Astrocyte (in vitro differentiated cells and primary cell): ENCODE data around the gene IDI2. TPM values are rescaled to one million over a fixed set of nuclear protein-coding genes. Genes with fewer than 3 reads are reported as not detected.
A peak's percentile ranks its signal among the peaks of the same experiment; 100 is the strongest.

Experiments used
- DNase-seq: peaks from one replicate; pipeline ENCODE4 v3.0.0-alpha.2; 2010; ENCODE audit warnings: low read depth
- FAIRE-seq: peaks from 2 replicates; lab custom pipeline; 2011; peaks lifted over from hg19 to GRCh38; lab: Jason Lieb, UNC
- H2AFZ ChIP-seq: 2 replicates; pipeline ENCODE4 v1.6.0; 2012; ENCODE audit warnings: low read depth, low read length, inconsistent platforms
- H3K27ac ChIP-seq: 2 replicates; pipeline ENCODE4 v1.5.1; 2011; ENCODE audit warnings: low read depth, low read length, inconsistent platforms
- H3K27me3 ChIP-seq: 2 replicates; pipeline ENCODE4 v1.6.0; 2011; ENCODE audit warnings: low read length, inconsistent platforms; ENCODE audit not compliant: insufficient read depth
- H3K36me3 ChIP-seq: 2 replicates; pipeline ENCODE4 v1.5.1; 2011; ENCODE audit warnings: low read length, inconsistent platforms; ENCODE audit not compliant: insufficient read depth
- H3K4me1 ChIP-seq: 2 replicates; pipeline ENCODE4 v1.5.1; 2011; ENCODE audit warnings: low read length, inconsistent platforms; ENCODE audit not compliant: insufficient read depth
- H3K4me2 ChIP-seq: 2 replicates; pipeline ENCODE4 v1.6.0; 2012; ENCODE audit warnings: low read length, inconsistent platforms
- H3K4me3 ChIP-seq: 2 replicates; pipeline ENCODE4 v1.5.1; 2011; ENCODE audit warnings: low read depth, mild to moderate bottlenecking, low read length, inconsistent platforms; ENCODE audit not compliant: insufficient read depth
- H3K79me2 ChIP-seq: 2 replicates; pipeline ENCODE4 v1.6.0; 2012; ENCODE audit warnings: mild to moderate bottlenecking, low read length, inconsistent platforms; ENCODE audit not compliant: insufficient read depth
- H3K9ac ChIP-seq: 2 replicates; pipeline ENCODE4 v1.6.0; 2012; ENCODE audit warnings: mild to moderate bottlenecking, low read length, inconsistent platforms
- H3K9me3 ChIP-seq: 2 replicates; pipeline ENCODE4 v1.5.1; 2012; ENCODE audit warnings: low read depth, mild to moderate bottlenecking, low read length, inconsistent platforms; ENCODE audit not compliant: insufficient read depth
- H4K20me1 ChIP-seq: 2 replicates; pipeline ENCODE4 v1.6.0; 2012; ENCODE audit warnings: low read length, inconsistent platforms; ENCODE audit not compliant: insufficient read depth
- H3K27ac Mint-ChIP-seq: one replicate; pipeline ENCODE4 v1.8.0; 2021; ENCODE audit warnings: mild to moderate bottlenecking, mixed read lengths; ENCODE audit not compliant: unreplicated experiment
- H3K27me3 Mint-ChIP-seq: one replicate; pipeline ENCODE4 v1.8.0; 2021; ENCODE audit warnings: low read depth, mixed read lengths; ENCODE audit not compliant: unreplicated experiment
- H3K36me3 Mint-ChIP-seq: one replicate; pipeline ENCODE4 v1.8.0; 2021; ENCODE audit warnings: low read depth, mixed read lengths; ENCODE audit not compliant: unreplicated experiment
- H3K4me1 Mint-ChIP-seq: one replicate; pipeline ENCODE4 v1.8.0; 2021; ENCODE audit warnings: low read depth, mixed read lengths; ENCODE audit not compliant: unreplicated experiment
- H3K4me3 Mint-ChIP-seq: one replicate; pipeline ENCODE4 v1.8.0; 2021; ENCODE audit warnings: mild to moderate bottlenecking, moderate library complexity, mixed read lengths; ENCODE audit not compliant: unreplicated experiment
- H3K9me3 Mint-ChIP-seq: one replicate; pipeline ENCODE4 v1.8.0; 2021; ENCODE audit warnings: mild to moderate bottlenecking, mixed read lengths; ENCODE audit not compliant: unreplicated experiment
- EZH2 ChIP-seq: IDR thresholded peaks from 2 replicates; pipeline ENCODE4 v1.6.1; 2012; ENCODE audit warnings: mild to moderate bottlenecking, low read length, inconsistent platforms; ENCODE audit not compliant: insufficient read depth
- total RNA-seq: library from RNA; stranded (reverse); gene quantifications from 2 replicates; pipeline ENCODE4 v1.2.1, GENCODE V29; 2021
- TF ChIP-seq, protein P1 (sequence below): IDR thresholded peaks from 2 replicates; pipeline ENCODE4 v1.5.1; 2011; ENCODE audit warnings: low read depth, mild to moderate bottlenecking, inconsistent platforms, low read length, moderate library complexity; ENCODE audit not compliant: insufficient read depth

IDI2 gene
- total RNA-seq, 1 donor from 2014 or later, result not detected

DNA sequence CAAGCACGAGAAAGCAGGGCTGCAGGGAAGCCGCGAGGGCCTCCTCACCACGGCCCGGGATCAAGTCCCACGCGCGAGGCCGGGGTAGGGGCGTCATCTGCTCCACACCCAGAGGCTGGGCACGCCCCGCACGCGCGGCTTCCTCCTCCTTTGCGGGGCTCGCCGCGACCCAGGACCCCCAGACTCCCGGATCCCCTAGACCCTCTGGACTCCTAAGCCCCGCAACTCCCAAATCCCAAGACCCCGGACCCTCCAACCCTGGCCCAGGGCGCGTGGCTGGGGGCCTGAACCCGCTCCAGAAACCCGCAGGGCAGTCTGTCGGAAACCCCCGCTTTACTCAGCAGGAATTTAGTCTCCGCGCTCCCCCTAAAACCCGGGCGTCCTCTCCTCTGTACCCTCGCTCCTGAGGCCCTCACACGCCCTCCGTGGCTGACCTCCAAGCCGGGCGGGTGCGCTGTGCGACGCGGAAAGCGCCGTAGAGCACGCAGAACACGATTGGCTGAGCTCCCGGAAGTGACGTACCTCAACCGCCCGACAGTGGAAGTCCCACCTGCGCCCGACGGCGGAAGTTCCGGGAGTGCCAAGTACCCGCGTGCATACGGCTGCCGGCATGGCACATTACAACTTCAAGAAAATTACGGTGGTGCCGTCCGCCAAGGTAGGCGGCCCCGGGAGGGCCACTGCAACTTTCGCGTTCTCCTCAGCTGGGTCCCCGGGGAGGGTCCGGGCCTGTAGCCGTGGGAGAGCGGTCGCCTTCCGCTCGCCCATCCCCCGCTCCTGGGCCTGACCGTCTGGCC, 37.6 kb downstream of the IDI2 start, which contains the start of gene GTPBP4:
Gene GTPBP4 (plus strand): TSS at position 565 of the 797 bp plus-strand sequence. CDS start 46 bp downstream, at position 611.
- Histone ChIP-seq H3K4me3 (peak within 1 kb of the TSS; percentile 99), H3K79me2 (peaks cover 57% of the 10 kb centered on the region), H3K9me3 (no peaks in the 10 kb centered on the region), H3K36me3 (peaks cover 15% of the 10 kb centered on the region), H4K20me1 (peaks cover 32% of the 10 kb centered on the region), H2AFZ (peak within 1 kb of the TSS; percentile 53), H3K27me3 (no peaks in the 10 kb centered on the region), H3K4me2 (peak within 1 kb of the TSS; percentile 92), H3K9ac (peak within 1 kb of the TSS; percentile 99), H3K4me1 (peaks cover 25% of the 10 kb centered on the region), H3K27ac (peak within 1 kb of the TSS; percentile 97)
- no peaks in the 10 kb centered on the region for H3K9me3 Mint-ChIP-seq
- H3K4me1 Mint-ChIP-seq, result peaks cover 36% of the 10 kb centered on the region
- peak within 1 kb of the TSS; percentile 95 for H3K27ac Mint-ChIP-seq
- peak within 1 kb of the TSS; percentile 98 for H3K4me3 Mint-ChIP-seq
- FAIRE-seq (no peak), DNase-seq (peak; percentile 94)
- H3K36me3 Mint-ChIP-seq, result peaks cover 21% of the 10 kb centered on the region
- H3K27me3 Mint-ChIP-seq, result no peaks in the 10 kb centered on the region
- TF ChIP-seq, protein P1, sequence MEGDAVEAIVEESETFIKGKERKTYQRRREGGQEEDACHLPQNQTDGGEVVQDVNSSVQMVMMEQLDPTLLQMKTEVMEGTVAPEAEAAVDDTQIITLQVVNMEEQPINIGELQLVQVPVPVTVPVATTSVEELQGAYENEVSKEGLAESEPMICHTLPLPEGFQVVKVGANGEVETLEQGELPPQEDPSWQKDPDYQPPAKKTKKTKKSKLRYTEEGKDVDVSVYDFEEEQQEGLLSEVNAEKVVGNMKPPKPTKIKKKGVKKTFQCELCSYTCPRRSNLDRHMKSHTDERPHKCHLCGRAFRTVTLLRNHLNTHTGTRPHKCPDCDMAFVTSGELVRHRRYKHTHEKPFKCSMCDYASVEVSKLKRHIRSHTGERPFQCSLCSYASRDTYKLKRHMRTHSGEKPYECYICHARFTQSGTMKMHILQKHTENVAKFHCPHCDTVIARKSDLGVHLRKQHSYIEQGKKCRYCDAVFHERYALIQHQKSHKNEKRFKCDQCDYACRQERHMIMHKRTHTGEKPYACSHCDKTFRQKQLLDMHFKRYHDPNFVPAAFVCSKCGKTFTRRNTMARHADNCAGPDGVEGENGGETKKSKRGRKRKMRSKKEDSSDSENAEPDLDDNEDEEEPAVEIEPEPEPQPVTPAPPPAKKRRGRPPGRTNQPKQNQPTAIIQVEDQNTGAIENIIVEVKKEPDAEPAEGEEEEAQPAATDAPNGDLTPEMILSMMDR, result no peak
- no peak for TF ChIP-seq EZH2

DNA sequence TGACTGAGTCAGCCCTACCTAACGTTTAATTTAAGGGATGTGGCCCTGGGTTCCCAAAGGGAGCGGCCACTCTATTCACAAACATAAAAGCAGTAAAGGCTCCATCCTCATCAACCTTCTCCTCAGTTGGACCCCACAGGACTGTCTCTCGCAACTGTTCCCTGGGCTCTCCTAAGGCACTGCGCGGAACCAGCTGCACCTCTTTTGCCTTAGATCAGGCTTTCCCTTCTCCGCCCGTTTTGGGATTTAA, 38.1 kb downstream of the IDI2 start:
- no peak for FAIRE-seq
- TF ChIP-seq, protein P1, result no peak
- no peak for TF ChIP-seq EZH2
- Mint-ChIP-seq H3K4me3 (peak overlapping the region; percentile 98), H3K9me3 (no peaks in the 10 kb centered on the region), H3K36me3 (peaks cover 22% of the 10 kb centered on the region), H3K27me3 (no peaks in the 10 kb centered on the region), H3K4me1 (peaks cover 36% of the 10 kb centered on the region), H3K27ac (peak overlapping the region; percentile 95)
- Histone ChIP-seq H3K4me2 (peak overlapping the region; percentile 92), H3K36me3 (peaks cover 10% of the 10 kb centered on the region), H3K9ac (peak overlapping the region; percentile 99), H3K27me3 (no peaks in the 10 kb centered on the region), H3K4me3 (peak overlapping the region; percentile 99), H3K27ac (peak overlapping the region; percentile 97), H3K79me2 (peaks cover 52% of the 10 kb centered on the region), H2AFZ (no peak overlapping the region), H3K4me1 (peaks cover 25% of the 10 kb centered on the region), H4K20me1 (peaks cover 27% of the 10 kb centered on the region), H3K9me3 (no peaks in the 10 kb centered on the region)
- DNase-seq, result no peak
